Stomach (tissue), 4 donors: Measurements from ENCODE around the gene TRIM9.

Experiments used
- CTCF ChIP-seq, 7 experiments: fragments of 450-650 bp in 4 of 7; fragments of 200-600 bp in 3 of 7; sonication (generic) in 3 of 7; IDR thresholded peaks; one replicate each; pipeline ENCODE4 v1.5.1; 2016 to 2019; ENCODE audit warnings: antibody characterized with exemption in 7 of 7, control low read depth in 2 of 7, mild to moderate bottlenecking in 1 of 7
- EP300 ChIP-seq: sonication (generic); formaldehyde crosslinking; IDR thresholded peaks from one replicate; pipeline ENCODE4 v1.6.1; 2017; ENCODE audit warnings: antibody characterized with exemption
- POLR2A ChIP-seq, 4 donors: fragments of 450-650 bp; IDR thresholded peaks; one replicate each; pipeline ENCODE4 v1.6.1; 2016; ENCODE audit warnings: antibody characterized with exemption in 4 of 4, control low read depth in 2 of 4, mild to moderate bottlenecking in 1 of 4, moderate library complexity in 1 of 4
- POLR2AphosphoS5 ChIP-seq, 3 donors: sonication (generic); formaldehyde crosslinking; IDR thresholded peaks; one replicate each; pipeline ENCODE4 v1.6.1; 2016; ENCODE audit warnings: antibody characterized with exemption in 3 of 3

- no peak for TF ChIP-seq POLR2AphosphoS5 (IDR thresholded peaks at IDR 0.05)
- TF ChIP-seq CTCF (IDR thresholded peaks at IDR 0.05) = no peak
- no peak for TF ChIP-seq EP300
- no peak for TF ChIP-seq POLR2A (IDR thresholded peaks at IDR 0.05)
Measured at GRCh38 chr14:51069055-51069454, 25.9 kb downstream of the TRIM9 start.
